ENCODE data around the gene CARNS1.

CARNS1 gene

GRCh38 chr11:67413266-67413849, 2.1 kb upstream of the CARNS1 start:
- TF ChIP-seq CTCF (IDR thresholded peaks at IDR 0.05; ENCODE audit: low read depth, low read length), result no peak
- no peak overlapping the region for H3K4me3 ChIP-seq (ENCODE audit: low read depth, low read length)

- TF ChIP-seq CTCF (IDR thresholded peaks at IDR 0.05; ENCODE audit: low read depth, low read length), result no peak
- no peak overlapping the region for H3K4me3 ChIP-seq (ENCODE audit: low read depth, low read length)
These were observed 1.2 kb downstream of the CARNS1 start for GRCh38 chr11:67416416-67417335.

- H3K4me3 ChIP-seq (ENCODE audit: low read depth, low read length), result no peak overlapping the region
- TF ChIP-seq CTCF (IDR thresholded peaks at IDR 0.05; ENCODE audit: low read depth, low read length), result no peak
These were observed 1.9 kb downstream of the CARNS1 start for GRCh38 chr11:67417425-67417824.

GRCh38 chr11:67418476-67419281, 3.2 kb downstream of the CARNS1 start:
- no peak overlapping the region for H3K4me3 ChIP-seq (ENCODE audit: low read depth, low read length)
- no peak for TF ChIP-seq CTCF (IDR thresholded peaks at IDR 0.05; ENCODE audit: low read depth, low read length)

GRCh38 chr11:67419325-67420049, 4.0 kb downstream of the CARNS1 start:
- TF ChIP-seq CTCF (IDR thresholded peaks at IDR 0.05; ENCODE audit: low read depth, low read length), result no peak
- no peak overlapping the region for H3K4me3 ChIP-seq (ENCODE audit: low read depth, low read length)

GRCh38 chr11:67420147-67420645, 4.7 kb downstream of the CARNS1 start:
- no peak for TF ChIP-seq CTCF (IDR thresholded peaks at IDR 0.05; ENCODE audit: low read depth, low read length)

More at GRCh38 chr11:67420147-67420645, 4.7 kb downstream of the CARNS1 start:
- peak overlapping the region; percentile 43 for H3K4me3 ChIP-seq (ENCODE audit: low read depth, low read length)

Measured in WI38 (cell line).